ENCODE data around the gene C14orf93. TPM values are rescaled to one million over a fixed set of nuclear protein-coding genes. Genes with fewer than 3 reads are reported as not detected.
"Not testable (repeated sequence)": the region's sequence is repeated elsewhere in the genome, so short reads cannot be mapped to it uniquely, and the experiment has no call there.

C14orf93 gene
- total RNA-seq, 1 donor from 2014 or later = 16.0 TPM

DNA sequence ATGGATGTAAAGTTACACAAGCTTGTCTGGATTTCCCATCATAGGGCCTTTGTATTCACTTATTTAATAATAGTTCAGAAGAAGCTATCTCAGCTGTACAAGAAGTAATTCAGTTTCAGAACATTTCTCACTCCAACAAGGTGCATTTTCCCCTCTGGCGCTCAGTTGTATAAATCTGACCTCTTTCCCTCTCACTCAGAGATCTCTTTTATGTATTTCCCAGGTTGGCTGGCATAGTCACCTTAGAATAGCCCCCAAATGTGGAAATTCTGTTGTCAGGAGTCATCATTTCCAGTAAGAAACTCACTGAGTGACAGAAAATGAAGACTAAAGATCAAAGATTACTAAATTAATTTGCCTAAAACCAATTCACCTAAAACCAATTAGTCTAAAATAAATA lies 38.8 kb downstream of the C14orf93 start:
- no peak for DNase-seq (ENCODE audit: extremely low spot score in 2 of 2)
- Histone ChIP-seq H3K27me3 (no peaks in the 10 kb centered on the region), H3K4me3 (no peak overlapping the region), H3K36me3 (peaks cover 0 to 25% of the 10 kb centered on the region in 2 donors), H3K9me3 (no peaks in the 10 kb centered on the region), H3K4me1 (peaks cover 12% of the 10 kb centered on the region), H3K27ac (no peak overlapping the region)
- intact Hi-C loops (cut with DNase I) = no loop called here
- TF ChIP-seq, protein P1, sequence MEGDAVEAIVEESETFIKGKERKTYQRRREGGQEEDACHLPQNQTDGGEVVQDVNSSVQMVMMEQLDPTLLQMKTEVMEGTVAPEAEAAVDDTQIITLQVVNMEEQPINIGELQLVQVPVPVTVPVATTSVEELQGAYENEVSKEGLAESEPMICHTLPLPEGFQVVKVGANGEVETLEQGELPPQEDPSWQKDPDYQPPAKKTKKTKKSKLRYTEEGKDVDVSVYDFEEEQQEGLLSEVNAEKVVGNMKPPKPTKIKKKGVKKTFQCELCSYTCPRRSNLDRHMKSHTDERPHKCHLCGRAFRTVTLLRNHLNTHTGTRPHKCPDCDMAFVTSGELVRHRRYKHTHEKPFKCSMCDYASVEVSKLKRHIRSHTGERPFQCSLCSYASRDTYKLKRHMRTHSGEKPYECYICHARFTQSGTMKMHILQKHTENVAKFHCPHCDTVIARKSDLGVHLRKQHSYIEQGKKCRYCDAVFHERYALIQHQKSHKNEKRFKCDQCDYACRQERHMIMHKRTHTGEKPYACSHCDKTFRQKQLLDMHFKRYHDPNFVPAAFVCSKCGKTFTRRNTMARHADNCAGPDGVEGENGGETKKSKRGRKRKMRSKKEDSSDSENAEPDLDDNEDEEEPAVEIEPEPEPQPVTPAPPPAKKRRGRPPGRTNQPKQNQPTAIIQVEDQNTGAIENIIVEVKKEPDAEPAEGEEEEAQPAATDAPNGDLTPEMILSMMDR (IDR thresholded peaks at IDR 0.05) = no peak
- TF ChIP-seq POLR2A (IDR thresholded peaks at IDR 0.05) (no peak), POLR2AphosphoS5 (IDR thresholded peaks at IDR 0.05; ENCODE audit: insufficient read depth in 1 of 2, low read depth in 1 of 2) (no peak)

DNA sequence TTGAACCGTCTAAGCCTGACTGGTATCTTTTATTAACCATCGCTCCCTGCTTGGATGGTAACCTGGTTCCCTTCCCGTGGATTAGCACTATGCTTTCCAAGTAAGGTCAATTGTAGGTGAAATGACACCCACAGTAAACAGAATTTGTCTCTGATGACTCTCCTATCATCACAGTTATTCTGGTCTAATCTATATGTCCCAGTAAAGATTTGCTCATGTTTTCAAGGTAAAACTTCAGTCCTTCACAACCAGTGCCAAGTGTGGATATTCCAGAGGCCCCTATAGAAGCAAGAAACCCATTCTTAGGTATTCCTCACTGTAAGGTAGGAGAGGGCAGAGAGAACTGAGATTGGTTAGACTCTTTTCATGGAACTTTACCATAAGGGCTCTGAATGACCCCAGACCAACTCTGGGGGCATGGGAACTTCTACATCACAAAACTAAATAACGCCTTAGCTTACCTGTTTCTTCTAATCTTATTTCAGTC lies 43.1 kb downstream of the C14orf93 start:
- Histone ChIP-seq H3K36me3 (no peaks in the 10 kb centered on the region), H3K4me1 (no peaks in the 10 kb centered on the region), H3K27me3 (no peaks in the 10 kb centered on the region), H3K4me3 (no peak overlapping the region), H3K27ac (no peak overlapping the region), H3K9me3 (no peaks in the 10 kb centered on the region)
- intact Hi-C loops (cut with DNase I) = no loop called here
- TF ChIP-seq, protein P1 (IDR thresholded peaks at IDR 0.05) = no peak
- TF ChIP-seq POLR2A (IDR thresholded peaks at IDR 0.05) = no peak
- TF ChIP-seq POLR2AphosphoS5 (IDR thresholded peaks at IDR 0.05; ENCODE audit: insufficient read depth in 1 of 2, low read depth in 1 of 2) = no peak
- DNase-seq (ENCODE audit: extremely low spot score in 2 of 2) = no peak

GRCh38 chr14:22965916-22966782 lies 43.8 kb downstream of the C14orf93 start:
- H3K36me3 ChIP-seq; H3K9me3 ChIP-seq; H3K4me1 ChIP-seq; intact Hi-C loops (cut with DNase I); H3K27me3 ChIP-seq; DNase-seq (ENCODE audit: extremely low spot score in 2 of 2); H3K27ac ChIP-seq; H3K4me3 ChIP-seq: not testable (repeated sequence)

GRCh38 chr14:22962061-22962676 lies 47.8 kb downstream of the C14orf93 start:
- TF ChIP-seq, protein P1 (IDR thresholded peaks at IDR 0.05) = no peak
- no peak for TF ChIP-seq POLR2A (IDR thresholded peaks at IDR 0.05)
- no peak for TF ChIP-seq POLR2AphosphoS5 (IDR thresholded peaks at IDR 0.05; ENCODE audit: insufficient read depth in 1 of 2, low read depth in 1 of 2)
- H3K27ac ChIP-seq = no peak overlapping the region
- H3K36me3 ChIP-seq = no peaks in the 10 kb centered on the region
- H3K27me3 ChIP-seq = no peaks in the 10 kb centered on the region
- no peaks in the 10 kb centered on the region for H3K9me3 ChIP-seq
- intact Hi-C loops (cut with DNase I) = no loop called here
- no peak for DNase-seq (ENCODE audit: extremely low spot score in 2 of 2)
- H3K4me1 ChIP-seq = no peaks in the 10 kb centered on the region
- no peak overlapping the region for H3K4me3 ChIP-seq

- peak overlapping the region; percentile 59 to 68 for H3K4me3 ChIP-seq
- peak overlapping the region; percentile 94 for H3K27ac ChIP-seq
- peaks cover 16% of the 10 kb centered on the region for H3K4me1 ChIP-seq
- H3K27me3 ChIP-seq = no peaks in the 10 kb centered on the region
- no peaks in the 10 kb centered on the region for H3K9me3 ChIP-seq
- H3K36me3 ChIP-seq = peaks cover 0 to 10% of the 10 kb centered on the region in 2 donors
- intact Hi-C loops (cut with DNase I) = no loop called here
- no peak for DNase-seq (ENCODE audit: extremely low spot score in 2 of 2)
- peak in 1 of 2 donors; percentile 68 for TF ChIP-seq POLR2AphosphoS5 (IDR thresholded peaks at IDR 0.05; ENCODE audit: insufficient read depth in 1 of 2, low read depth in 1 of 2)
- TF ChIP-seq POLR2A (IDR thresholded peaks at IDR 0.05) = no peak
These were observed 54.0 kb downstream of the C14orf93 start for GRCh38 chr14:22955702-22956569.
